ENCODE data around the gene GID8. TPM values are rescaled to one million over a fixed set of nuclear protein-coding genes. Genes with fewer than 3 reads are reported as not detected.

GID8 gene
- total and polyA plus RNA-seq, 2 of the 13 experiments (the other 11 are each of a cell fraction or from before 2014, with no cell fraction given), result 39.6 to 59.8 TPM

DNA sequence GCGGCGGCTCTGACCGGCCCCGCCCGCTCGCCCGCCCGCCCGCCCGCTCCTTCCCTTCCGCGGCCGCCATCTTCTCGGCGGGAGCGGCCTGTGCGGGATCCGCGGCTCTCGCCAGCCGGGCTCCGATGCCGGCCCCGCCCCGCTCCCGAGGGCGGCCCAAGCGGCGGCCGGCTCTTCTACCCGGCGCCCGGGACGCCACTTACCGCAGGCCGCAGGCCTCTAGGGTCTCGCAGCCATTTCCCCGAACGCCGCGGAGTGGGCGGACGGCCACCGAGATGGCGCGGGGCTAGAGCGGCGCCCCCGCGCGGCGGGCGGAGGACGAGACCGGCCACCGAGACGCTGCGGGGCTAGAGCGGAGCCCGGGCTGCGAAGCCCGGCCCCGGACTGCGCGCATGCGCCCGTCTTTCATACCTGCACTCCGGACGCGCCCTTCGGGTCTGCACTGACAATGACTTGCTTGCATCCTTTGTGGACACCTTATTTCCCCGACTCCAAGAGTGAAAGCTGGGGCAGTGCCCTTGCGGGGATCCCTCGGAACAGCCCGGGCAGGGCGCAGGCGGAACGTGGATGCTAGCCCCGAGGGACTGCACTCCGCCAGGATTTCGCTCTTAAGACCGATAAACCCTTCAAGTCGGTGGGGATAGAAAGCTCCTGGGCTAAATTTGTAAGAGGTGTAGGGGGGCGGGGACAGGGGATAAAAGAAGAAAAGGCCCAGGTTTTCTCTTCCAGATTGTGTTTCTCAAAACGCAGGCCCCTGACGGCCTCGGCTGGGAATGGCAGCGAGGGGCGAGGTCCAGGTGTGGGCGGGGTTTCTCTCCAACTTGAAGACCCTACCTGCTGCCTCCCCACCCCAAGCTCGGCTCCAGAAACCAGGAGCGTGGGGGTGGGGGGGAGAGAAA lies 11.5 kb upstream of the GID8 start, which contains the start of gene DIDO1 (continued):
- TF ChIP-seq SOX13 (IDR thresholded peaks at IDR 0.05), result no peak
- TF ChIP-seq SOX13 (CRISPR knock-in tag; conservative IDR thresholded peaks at IDR 0.05 in 1 of 2, IDR thresholded peaks at IDR 0.05 in 1 of 2), result peak in 1 of 2 experiments; percentile 64; a peak in 2 of 4 replicates
- TF ChIP-seq ZNF761 (CRISPR knock-in tag; conservative IDR thresholded peaks at IDR 0.05), result no peak
- peak; percentile 79; the same call in 1 of the 2 replicates for TF ChIP-seq ZNF772 (CRISPR knock-in tag; IDR thresholded peaks at IDR 0.05)
- no peak for TF ChIP-seq SP1 (IDR thresholded peaks at IDR 0.05)
- TF ChIP-seq SP1 (CRISPR knock-in tag; IDR thresholded peaks at IDR 0.05), result peak; percentile 82
- TF ChIP-seq ZNF780A (CRISPR knock-in tag; IDR thresholded peaks at IDR 0.05), result no peak
- TF ChIP-seq ZZZ3 (CRISPR knock-in tag; IDR thresholded peaks at IDR 0.05; ENCODE audit: borderline replicate concordance), result no peak
- TF ChIP-seq ZKSCAN1 (IDR thresholded peaks at IDR 0.05; ENCODE audit: low read length), result no peak
- TF ChIP-seq SYNCRIP (IDR thresholded peaks at IDR 0.05; ENCODE audit: insufficient read depth, low read depth, low read length), result no peak
- no peak for TF ChIP-seq FOXM1 (CRISPR knock-in tag; IDR thresholded peaks at IDR 0.05)
- peak; percentile 53; the same call in 1 of the 2 replicates for TF ChIP-seq PRDM15 (CRISPR knock-in tag; IDR thresholded peaks at IDR 0.05)
- peak; percentile 93 for TF ChIP-seq AKAP8 (CRISPR knock-in tag; IDR thresholded peaks at IDR 0.05)
- peak; percentile 62 for TF ChIP-seq STAG1 (CRISPR knock-in tag; IDR thresholded peaks at IDR 0.05)
- TF ChIP-seq ZNF776 (CRISPR knock-in tag; IDR thresholded peaks at IDR 0.05), result no peak
- TF ChIP-seq, protein P1, sequence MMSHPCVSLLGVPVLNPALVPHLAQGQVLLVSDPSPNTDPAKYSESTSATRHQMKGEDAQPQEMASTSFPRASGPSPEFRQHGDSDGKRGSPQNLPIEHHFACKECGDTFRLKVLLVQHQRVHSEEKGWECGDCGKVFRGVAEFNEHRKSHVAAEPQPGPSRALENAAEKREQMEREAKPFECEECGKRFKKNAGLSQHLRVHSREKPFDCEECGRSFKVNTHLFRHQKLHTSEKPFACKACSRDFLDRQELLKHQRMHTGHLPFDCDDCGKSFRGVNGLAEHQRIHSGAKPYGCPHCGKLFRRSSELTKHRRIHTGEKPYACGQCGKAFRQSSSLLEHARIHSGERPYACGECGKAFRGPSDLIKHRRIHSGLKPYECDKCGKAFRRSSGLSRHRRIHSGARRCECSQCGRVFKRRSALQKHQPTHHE (CRISPR knock-in tag; IDR thresholded peaks at IDR 0.05; ENCODE audit: borderline replicate concordance), result no peak
- peak; percentile 66; the same call in 1 of the 2 replicates for TF ChIP-seq SMYD3 (CRISPR knock-in tag; IDR thresholded peaks at IDR 0.05)
- TF ChIP-seq MAZ (IDR thresholded peaks at IDR 0.05; ENCODE audit: borderline replicate concordance, low read depth, low read length), result 0 out of 2 replicates have a peak, but pooled peaks have one; percentile 20
- TF ChIP-seq MAZ (CRISPR knock-in tag; IDR thresholded peaks at IDR 0.05; ENCODE audit: low read depth), result peak; percentile 94; the same call in 1 of the 2 replicates
- TF ChIP-seq POLR2A (IDR thresholded peaks at IDR 0.05; ENCODE audit: insufficient read depth in 1 of 2, low read depth in 2 of 2, low read length in 2 of 2), result peak; percentile 60 to 77; a peak in 3 of 4 replicates
- peak; percentile 34; the same call in 1 of the 2 replicates for TF ChIP-seq HNF4A (CRISPR knock-in tag; IDR thresholded peaks at IDR 0.05)
- peak; percentile 52 for TF ChIP-seq SRY (CRISPR knock-in tag; IDR thresholded peaks at IDR 0.05)
- TF ChIP-seq, protein P2, sequence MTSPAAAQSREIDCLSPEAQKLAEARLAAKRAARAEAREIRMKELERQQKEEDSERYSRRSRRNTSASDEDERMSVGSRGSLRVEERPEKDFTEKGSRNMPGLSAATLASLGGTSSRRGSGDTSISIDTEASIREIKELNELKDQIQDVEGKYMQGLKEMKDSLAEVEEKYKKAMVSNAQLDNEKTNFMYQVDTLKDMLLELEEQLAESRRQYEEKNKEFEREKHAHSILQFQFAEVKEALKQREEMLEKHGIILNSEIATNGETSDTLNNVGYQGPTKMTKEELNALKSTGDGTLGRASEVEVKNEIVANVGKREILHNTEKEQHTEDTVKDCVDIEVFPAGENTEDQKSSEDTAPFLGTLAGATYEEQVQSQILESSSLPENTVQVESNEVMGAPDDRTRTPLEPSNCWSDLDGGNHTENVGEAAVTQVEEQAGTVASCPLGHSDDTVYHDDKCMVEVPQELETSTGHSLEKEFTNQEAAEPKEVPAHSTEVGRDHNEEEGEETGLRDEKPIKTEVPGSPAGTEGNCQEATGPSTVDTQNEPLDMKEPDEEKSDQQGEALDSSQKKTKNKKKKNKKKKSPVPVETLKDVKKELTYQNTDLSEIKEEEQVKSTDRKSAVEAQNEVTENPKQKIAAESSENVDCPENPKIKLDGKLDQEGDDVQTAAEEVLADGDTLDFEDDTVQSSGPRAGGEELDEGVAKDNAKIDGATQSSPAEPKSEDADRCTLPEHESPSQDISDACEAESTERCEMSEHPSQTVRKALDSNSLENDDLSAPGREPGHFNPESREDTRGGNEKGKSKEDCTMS (CRISPR knock-in tag; conservative IDR thresholded peaks at IDR 0.05), result no peak
